HepG2 (cell line): ENCODE measurements around the gene MEF2A. TPM values are rescaled to one million over a fixed set of nuclear protein-coding genes. Genes with fewer than 3 reads are reported as not detected.

Experiments used
- CEBPG ChIP-seq: IDR thresholded peaks from 2 replicates; pipeline ENCODE4 v1.6.1; 2016
- ZNF451 ChIP-seq: sonication (generic); formaldehyde crosslinking; IDR thresholded peaks from 2 replicates; pipeline ENCODE4 v1.5.0; 2020; ENCODE audit warnings: mild to moderate bottlenecking, missing genetic modification reagents
- polyA plus RNA-seq, 8 experiments: library from polyadenylated mRNA; depleted of rRNA in 3 of 8; stranded (reverse) in 7 of 8; unstranded in 1 of 8; fragments of >200 nt; fragmentation: Illumina TruSeq in 4 of 8; extraction: Trizol in 4 of 8; gene quantifications; 2 replicates each; pipeline versions ENCODE4 v1.2.1 to v1.2.3, GENCODE V29; 2011 to 2016; ENCODE audit warnings: low read depth in 4 of 8, missing spikeins in 1 of 8, mixed read lengths in 1 of 8; ENCODE audit not compliant: insufficient read depth in 1 of 8
- total RNA-seq, 5 experiments: library from RNA; depleted of rRNA; stranded (reverse); fragments of >200 nt; fragmentation: Illumina TruSeq; extraction: Trizol; gene quantifications; 2 replicates each; pipeline ENCODE4 v1.2.3, GENCODE V29; 2016; ENCODE audit warnings: low read depth in 1 of 5
- TF ChIP-seq, protein P1 (sequence below): sonication (generic); formaldehyde crosslinking; IDR thresholded peaks from 2 replicates; pipeline ENCODE4 v1.4.0; 2020; ENCODE audit warnings: mild to moderate bottlenecking, missing genetic modification reagents, borderline replicate concordance
- TF ChIP-seq, protein P2 (sequence below): sonication (generic); formaldehyde crosslinking; IDR thresholded peaks from 2 replicates; pipeline ENCODE4 v1.4.0; 2020; ENCODE audit warnings: missing genetic modification reagents, borderline replicate concordance

Gene MEF2A
- total and polyA plus RNA-seq, 2 of the 13 experiments (the other 11 are each of a cell fraction or from before 2014, with no cell fraction given) = 15.2 to 24.4 TPM

- TF ChIP-seq, protein P1, sequence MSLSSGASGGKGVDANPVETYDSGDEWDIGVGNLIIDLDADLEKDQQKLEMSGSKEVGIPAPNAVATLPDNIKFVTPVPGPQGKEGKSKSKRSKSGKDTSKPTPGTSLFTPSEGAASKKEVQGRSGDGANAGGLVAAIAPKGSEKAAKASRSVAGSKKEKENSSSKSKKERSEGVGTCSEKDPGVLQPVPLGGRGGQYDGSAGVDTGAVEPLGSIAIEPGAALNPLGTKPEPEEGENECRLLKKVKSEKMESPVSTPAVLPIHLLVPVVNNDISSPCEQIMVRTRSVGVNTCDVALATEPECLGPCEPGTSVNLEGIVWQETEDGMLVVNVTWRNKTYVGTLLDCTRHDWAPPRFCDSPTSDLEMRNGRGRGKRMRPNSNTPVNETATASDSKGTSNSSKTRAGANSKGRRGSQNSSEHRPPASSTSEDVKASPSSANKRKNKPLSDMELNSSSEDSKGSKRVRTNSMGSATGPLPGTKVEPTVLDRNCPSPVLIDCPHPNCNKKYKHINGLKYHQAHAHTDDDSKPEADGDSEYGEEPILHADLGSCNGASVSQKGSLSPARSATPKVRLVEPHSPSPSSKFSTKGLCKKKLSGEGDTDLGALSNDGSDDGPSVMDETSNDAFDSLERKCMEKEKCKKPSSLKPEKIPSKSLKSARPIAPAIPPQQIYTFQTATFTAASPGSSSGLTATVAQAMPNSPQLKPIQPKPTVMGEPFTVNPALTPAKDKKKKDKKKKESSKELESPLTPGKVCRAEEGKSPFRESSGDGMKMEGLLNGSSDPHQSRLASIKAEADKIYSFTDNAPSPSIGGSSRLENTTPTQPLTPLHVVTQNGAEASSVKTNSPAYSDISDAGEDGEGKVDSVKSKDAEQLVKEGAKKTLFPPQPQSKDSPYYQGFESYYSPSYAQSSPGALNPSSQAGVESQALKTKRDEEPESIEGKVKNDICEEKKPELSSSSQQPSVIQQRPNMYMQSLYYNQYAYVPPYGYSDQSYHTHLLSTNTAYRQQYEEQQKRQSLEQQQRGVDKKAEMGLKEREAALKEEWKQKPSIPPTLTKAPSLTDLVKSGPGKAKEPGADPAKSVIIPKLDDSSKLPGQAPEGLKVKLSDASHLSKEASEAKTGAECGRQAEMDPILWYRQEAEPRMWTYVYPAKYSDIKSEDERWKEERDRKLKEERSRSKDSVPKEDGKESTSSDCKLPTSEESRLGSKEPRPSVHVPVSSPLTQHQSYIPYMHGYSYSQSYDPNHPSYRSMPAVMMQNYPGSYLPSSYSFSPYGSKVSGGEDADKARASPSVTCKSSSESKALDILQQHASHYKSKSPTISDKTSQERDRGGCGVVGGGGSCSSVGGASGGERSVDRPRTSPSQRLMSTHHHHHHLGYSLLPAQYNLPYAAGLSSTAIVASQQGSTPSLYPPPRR = no peak
- TF ChIP-seq, protein P2, sequence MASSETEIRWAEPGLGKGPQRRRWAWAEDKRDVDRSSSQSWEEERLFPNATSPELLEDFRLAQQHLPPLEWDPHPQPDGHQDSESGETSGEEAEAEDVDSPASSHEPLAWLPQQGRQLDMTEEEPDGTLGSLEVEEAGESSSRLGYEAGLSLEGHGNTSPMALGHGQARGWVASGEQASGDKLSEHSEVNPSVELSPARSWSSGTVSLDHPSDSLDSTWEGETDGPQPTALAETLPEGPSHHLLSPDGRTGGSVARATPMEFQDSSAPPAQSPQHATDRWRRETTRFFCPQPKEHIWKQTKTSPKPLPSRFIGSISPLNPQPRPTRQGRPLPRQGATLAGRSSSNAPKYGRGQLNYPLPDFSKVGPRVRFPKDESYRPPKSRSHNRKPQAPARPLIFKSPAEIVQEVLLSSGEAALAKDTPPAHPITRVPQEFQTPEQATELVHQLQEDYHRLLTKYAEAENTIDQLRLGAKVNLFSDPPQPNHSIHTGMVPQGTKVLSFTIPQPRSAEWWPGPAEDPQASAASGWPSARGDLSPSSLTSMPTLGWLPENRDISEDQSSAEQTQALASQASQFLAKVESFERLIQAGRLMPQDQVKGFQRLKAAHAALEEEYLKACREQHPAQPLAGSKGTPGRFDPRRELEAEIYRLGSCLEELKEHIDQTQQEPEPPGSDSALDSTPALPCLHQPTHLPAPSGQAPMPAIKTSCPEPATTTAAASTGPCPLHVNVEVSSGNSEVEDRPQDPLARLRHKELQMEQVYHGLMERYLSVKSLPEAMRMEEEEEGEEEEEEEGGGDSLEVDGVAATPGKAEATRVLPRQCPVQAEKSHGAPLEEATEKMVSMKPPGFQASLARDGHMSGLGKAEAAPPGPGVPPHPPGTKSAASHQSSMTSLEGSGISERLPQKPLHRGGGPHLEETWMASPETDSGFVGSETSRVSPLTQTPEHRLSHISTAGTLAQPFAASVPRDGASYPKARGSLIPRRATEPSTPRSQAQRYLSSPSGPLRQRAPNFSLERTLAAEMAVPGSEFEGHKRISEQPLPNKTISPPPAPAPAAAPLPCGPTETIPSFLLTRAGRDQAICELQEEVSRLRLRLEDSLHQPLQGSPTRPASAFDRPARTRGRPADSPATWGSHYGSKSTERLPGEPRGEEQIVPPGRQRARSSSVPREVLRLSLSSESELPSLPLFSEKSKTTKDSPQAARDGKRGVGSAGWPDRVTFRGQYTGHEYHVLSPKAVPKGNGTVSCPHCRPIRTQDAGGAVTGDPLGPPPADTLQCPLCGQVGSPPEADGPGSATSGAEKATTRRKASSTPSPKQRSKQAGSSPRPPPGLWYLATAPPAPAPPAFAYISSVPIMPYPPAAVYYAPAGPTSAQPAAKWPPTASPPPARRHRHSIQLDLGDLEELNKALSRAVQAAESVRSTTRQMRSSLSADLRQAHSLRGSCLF = no peak
- TF ChIP-seq ZNF451 (CRISPR knock-in tag) (no peak), CEBPG (CRISPR knock-in tag) (no peak)
- TF ChIP-seq, all 625 proteins: peak for 0
Measured at GRCh38 chr15:99603828-99604227, 38.0 kb downstream of the MEF2A start (continued).
